Ectodermal cell (in vitro differentiated cells): Measurements from ENCODE around the gene INTS4.
"Not testable (repeated sequence)": the region's sequence is repeated elsewhere in the genome, so short reads cannot be mapped to it uniquely, and the experiment has no call there.

Experiments used
- H3K27ac ChIP-seq: 2 replicates; pipeline ENCODE4 v1.7.0; 2013; ENCODE audit warnings: mild to moderate bottlenecking, low read depth, low read length; ENCODE audit not compliant: insufficient read depth, poor library complexity, severe bottlenecking
- H3K27me3 ChIP-seq: 2 replicates; pipeline ENCODE4 v1.7.0; 2013; ENCODE audit warnings: mild to moderate bottlenecking, low read length; ENCODE audit not compliant: insufficient read depth, control insufficient read depth, poor library complexity, severe bottlenecking
- H3K36me3 ChIP-seq: one replicate; pipeline ENCODE4 v1.7.0; 2013; ENCODE audit warnings: low read length; ENCODE audit not compliant: control insufficient read depth, insufficient read depth
- H3K4me1 ChIP-seq: one replicate; pipeline ENCODE4 v1.7.0; 2013; ENCODE audit warnings: low read length; ENCODE audit not compliant: control insufficient read depth, insufficient read depth
- H3K4me3 ChIP-seq: 2 replicates; pipeline ENCODE4 v1.7.0; 2013; ENCODE audit warnings: low read depth, low read length, control low read depth; ENCODE audit not compliant: insufficient read depth
- H3K9me3 ChIP-seq: 2 replicates; pipeline ENCODE4 v1.7.0; 2013; ENCODE audit warnings: mild to moderate bottlenecking, low read length, moderate library complexity; ENCODE audit not compliant: control insufficient read depth
- WGBS, 2 experiments: methylation state at CpG; one replicate each; pipeline ENCODE4 v1.1.7; 2013; ENCODE audit warnings: missing lambda C conversion rate in 2 of 2; 5-methylcytosine and 5-hydroxymethylcytosine counted together

The INTS4 gene

DNA sequence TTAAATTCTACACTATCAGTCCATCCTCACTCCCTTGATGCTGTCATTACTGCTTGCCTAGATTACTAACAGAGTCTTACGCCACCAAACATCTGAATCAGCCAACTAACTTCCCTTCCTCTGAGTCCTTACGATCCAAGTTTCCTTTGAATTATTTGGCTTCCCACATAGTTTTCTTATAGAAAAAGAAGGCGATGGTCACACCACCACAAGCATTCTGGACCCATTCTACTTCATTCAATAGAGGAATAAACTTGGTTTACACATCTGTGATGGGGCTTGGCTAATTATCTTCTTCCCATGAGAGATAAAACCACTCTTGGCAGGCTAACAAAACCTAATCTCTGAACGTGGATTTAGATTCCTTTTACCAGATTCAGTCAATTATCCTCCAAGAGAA lies 35.0 kb downstream of the INTS4 start:
- H3K27ac ChIP-seq, result no peak overlapping the region
- H3K36me3 ChIP-seq, result peaks cover 3% of the 10 kb centered on the region
- H3K27me3 ChIP-seq, result no peaks in the 10 kb centered on the region
- no peak overlapping the region for H3K4me3 ChIP-seq
- no peaks in the 10 kb centered on the region for H3K9me3 ChIP-seq
- WGBS, 2 experiments, result 91 to 95% methylated on average over 4 of the region's 4 CpGs
- no peaks in the 10 kb centered on the region for H3K4me1 ChIP-seq

DNA sequence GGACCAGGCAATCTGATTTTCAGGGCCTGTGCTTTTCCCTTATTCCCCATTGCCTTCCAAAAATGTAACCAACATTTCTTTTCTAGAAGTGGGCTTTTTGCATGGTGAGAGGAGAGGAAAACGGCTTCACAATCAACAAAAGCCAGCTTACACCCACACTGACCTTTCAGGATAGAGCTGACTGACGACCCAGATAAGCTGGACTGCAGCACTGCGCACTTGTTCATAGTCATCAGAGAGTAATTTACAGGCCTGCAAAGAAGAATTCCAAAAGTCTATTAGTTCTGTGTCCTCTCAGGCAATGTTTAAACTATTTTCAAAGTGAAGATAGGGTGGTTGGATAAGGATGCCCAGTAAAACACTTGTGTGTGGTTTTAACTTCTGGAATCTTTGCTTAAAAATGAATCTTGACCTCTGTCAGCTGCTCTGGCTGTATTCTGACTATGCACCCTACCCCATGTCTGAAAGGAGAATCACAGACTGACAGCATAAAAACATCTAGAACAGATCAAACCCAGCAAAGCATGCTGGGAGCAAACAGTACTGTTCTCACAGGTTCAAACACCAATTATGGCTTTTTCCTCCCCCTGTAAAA lies 35.8 kb downstream of the INTS4 start:
- H3K4me3 ChIP-seq, result not testable (repeated sequence)

DNA sequence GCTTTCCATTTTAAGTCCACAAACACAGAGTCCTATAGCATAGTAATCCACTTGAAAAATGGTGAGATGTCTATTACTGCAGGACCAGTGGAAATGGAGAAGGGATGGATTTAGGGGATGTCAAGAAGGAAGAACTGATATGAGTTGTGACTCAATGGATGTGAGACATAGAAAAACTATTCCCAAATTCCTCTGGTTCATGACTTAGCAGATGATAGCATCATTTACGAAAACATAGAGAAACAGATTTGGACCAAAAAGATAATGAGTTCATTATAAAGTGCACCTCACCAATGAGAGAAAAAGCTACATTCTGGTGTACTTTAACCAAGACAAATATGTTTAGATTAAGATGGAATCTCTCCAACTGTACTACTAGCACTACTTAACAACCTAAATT lies 51.2 kb downstream of the INTS4 start:
- H3K4me1 ChIP-seq, H3K27me3 ChIP-seq, H3K27ac ChIP-seq, H3K4me3 ChIP-seq, H3K36me3 ChIP-seq, H3K9me3 ChIP-seq: not testable (repeated sequence)
- 100% methylated on average over 1 of the region's 1 CpG; no CpG with 5 or more reads in 1 of the 2 experiments for WGBS, 2 experiments

More for the DNA sequence above, 35.8 kb downstream of the INTS4 start:
- H3K27me3 ChIP-seq, H3K27ac ChIP-seq, H3K4me1 ChIP-seq, H3K36me3 ChIP-seq, H3K9me3 ChIP-seq: not testable (repeated sequence)
- 100% methylated on average over 2 of the region's 3 CpGs for WGBS, 2 experiments

DNA sequence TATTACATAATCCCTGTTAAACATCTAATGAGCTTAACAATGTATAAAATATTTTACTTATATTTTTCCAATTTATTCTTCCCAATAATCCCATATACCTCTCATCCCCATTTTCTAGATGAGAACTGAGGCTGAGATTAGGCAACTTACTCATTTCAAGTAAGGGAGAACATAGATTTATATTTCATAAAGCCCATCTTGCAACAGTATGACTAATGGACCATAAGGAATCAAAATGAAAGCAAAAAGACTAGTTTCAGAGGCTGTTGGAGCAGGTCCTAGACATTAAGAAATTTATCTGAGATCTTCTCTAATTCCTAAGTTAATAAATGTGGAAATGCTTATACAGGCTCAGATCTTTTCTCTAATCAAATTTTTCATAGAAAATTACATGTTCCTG lies 52.0 kb downstream of the INTS4 start:
- H3K4me1 ChIP-seq, H3K36me3 ChIP-seq, H3K4me3 ChIP-seq, H3K27ac ChIP-seq, H3K27me3 ChIP-seq, H3K9me3 ChIP-seq: not testable (repeated sequence)

DNA sequence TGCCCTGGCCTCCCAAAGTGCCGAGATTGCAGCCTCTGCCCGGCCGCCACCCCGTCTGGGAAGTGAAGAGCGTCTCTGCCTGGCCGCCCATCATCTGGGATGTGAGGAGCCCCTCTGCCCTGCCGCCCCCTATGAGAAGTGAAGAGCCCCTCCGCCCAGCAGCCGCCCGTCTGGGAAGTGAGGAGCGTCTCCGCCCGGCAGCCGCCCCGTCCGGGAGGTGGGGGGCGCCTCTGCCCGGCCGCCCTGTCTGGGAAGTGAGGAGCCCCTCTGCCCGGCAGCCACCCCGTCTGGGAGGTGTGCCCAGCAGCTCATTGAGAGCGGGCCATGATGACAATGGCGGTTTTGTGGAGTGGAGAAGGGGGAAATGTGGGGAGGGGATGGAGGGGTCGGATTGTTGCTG lies 60.9 kb downstream of the INTS4 start:
- 97% methylated on average over 24 of the region's 24 CpGs for whole genome bisulfite sequencing, 2 experiments
- H3K4me1 ChIP-seq, H3K36me3 ChIP-seq, H3K9me3 ChIP-seq, H3K4me3 ChIP-seq, H3K27me3 ChIP-seq, H3K27ac ChIP-seq: not testable (repeated sequence)

DNA sequence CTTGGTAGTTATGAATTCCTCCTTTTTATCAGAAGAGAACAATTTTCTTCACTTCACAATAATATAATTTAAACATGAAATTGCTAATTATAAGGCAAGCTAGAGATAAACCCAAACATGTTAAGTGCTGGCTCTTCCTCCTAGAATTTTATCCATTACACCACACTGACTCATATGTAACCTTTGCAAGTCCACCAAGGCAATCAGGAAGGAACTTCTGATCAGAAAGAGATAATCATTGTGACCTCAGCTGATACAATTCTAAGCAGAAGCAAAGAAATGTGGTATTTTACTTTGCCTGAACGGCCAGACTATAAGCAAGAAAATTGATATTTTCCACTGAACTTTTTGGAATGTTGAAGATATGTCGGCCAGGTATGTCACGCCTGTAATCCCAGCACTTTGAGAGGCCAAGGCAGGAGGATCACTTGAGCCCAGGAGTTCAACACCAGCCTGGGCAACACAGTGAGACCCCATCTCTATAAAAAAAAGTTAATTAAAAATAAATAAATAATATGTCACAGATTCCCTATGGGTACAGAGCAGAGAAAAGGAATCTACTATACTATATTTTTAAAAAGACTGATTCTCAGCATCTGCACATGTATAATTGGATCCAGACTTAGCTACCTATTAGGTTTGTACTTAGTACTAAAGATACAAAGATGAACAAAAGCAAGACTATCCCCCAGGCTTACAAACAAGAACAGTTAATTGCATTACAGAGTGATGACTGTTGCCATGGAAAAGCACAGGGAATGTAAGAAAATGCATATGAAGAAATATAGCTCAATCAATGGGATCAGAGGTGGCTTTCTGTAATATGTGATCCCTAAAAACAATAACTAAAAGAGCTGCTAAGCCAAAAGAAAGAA lies 63.9 kb downstream of the INTS4 start:
- H3K9me3 ChIP-seq, H3K4me1 ChIP-seq, H3K4me3 ChIP-seq, H3K27ac ChIP-seq, H3K36me3 ChIP-seq, H3K27me3 ChIP-seq: not testable (repeated sequence)
- WGBS, 2 experiments, result 94% methylated on average over 3 of the region's 3 CpGs

DNA sequence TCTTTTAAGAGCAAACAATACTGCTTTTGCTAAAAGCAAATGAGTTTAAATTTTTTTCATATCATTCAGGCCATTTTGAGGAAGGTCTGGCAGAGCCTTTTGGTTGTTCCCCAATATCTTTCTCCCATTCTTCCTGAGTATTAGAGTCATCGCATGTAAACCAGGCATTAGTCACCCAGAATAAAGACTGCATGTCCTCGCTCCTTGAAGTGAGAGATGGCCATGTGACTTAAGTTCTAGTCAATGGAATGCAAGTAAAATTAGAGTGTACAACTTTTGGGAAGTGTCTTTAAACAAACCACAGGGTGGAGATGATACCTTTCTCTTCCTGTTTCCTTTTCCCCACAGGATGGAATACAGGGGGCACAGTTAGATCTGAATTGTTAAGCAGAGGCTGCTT lies 76.8 kb downstream of the INTS4 start:
- not testable (repeated sequence) for H3K4me1 ChIP-seq, H3K36me3 ChIP-seq, H3K27ac ChIP-seq, H3K4me3 ChIP-seq, H3K27me3 ChIP-seq, H3K9me3 ChIP-seq
- WGBS, 2 experiments, result no CpG with 5 or more reads among the region's 2 CpGs

DNA sequence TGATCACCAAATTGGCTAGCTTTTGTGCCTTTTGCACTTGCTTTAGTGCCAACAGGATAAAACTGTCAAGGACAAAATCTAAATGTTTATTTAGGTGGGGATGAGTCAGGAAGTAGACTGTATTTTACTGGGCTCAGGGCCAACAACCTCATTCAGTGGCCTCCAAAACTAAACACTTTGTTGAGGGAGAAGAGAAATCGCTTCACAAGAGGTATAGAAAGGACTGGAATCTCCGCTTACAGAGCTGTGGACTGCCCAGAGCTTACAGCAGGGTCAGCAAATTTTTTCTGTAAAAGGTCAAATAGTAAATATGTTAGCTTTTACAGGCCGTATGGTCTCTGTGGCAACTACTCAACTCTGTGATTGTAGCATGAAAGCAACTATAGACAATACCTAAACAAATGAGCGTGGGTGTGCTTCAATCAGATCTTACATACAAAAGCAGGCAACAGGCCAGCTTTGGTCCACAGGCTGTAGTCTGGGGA lies 80.1 kb downstream of the INTS4 start:
- H3K27me3 ChIP-seq, H3K4me3 ChIP-seq, H3K27ac ChIP-seq, H3K4me1 ChIP-seq, H3K36me3 ChIP-seq, H3K9me3 ChIP-seq: not testable (repeated sequence)
- WGBS, 2 experiments, result 93% methylated on average over 4 of the region's 4 CpGs

DNA sequence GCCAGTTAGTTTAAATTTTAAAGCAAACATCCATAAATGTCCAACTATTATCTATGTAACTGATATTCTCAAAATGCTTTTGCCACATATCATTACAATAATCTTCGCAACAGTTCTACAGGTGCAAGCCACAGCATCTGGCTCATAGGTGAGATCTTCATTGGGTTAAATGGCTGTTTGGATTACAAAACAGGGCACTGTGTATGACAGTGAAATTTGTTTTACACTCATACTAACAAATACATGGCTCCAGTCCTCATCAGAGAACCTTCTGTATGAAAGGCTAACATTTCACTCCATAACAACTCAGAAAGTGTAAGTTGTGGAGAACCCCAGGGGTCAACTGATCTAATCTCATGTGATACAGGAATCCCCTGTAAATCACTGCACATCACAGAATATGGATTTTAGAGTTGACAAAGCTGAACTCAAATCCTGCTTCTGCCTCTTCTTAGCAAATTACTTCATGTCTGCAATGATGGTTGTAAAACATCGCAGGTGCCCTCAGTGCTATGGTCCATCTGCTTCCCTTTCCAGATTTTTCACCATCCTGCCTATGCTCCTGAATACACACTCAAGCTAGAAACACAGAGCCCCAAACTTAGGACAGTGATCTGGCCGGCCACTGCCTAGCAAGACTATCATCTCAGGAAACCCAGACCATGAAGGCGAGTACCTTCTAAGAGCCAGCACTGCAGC lies 80.7 kb downstream of the INTS4 start:
- H3K27me3 ChIP-seq, H3K36me3 ChIP-seq, H3K4me1 ChIP-seq, H3K27ac ChIP-seq, H3K4me3 ChIP-seq, H3K9me3 ChIP-seq: not testable (repeated sequence)
- 96 to 100% methylated on average over 2 of the region's 4 CpGs for WGBS, 2 experiments

DNA sequence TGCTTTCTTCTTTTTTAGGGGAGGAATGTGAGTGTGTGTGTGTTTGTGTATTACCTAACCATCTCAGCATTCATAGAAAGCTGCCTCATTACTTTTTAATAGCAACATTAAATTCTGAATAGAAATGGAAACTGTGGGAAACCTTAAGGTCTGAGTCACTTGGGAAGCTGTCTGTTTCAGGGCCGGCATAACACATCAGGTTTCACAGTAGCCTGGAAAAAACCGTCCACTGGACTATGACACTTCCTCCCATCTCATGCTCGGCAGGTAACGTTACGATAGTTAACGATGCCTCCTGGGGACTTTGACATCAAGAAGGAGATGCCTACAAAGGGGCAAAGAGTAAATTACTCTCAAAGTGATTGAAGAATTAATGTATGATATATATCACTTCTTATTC lies 83.6 kb downstream of the INTS4 start:
- H3K27me3 ChIP-seq, H3K36me3 ChIP-seq, H3K4me3 ChIP-seq, H3K4me1 ChIP-seq, H3K27ac ChIP-seq, H3K9me3 ChIP-seq: not testable (repeated sequence)
- 98 to 99% methylated on average over 6 of the region's 6 CpGs for WGBS, 2 experiments
